Retinal pigment epithelial cell (primary cell): ENCODE results near the gene NUP160.
"Not testable (repeated sequence)": the region's sequence is repeated elsewhere in the genome, so short reads cannot be mapped to it uniquely, and the experiment has no call there.

Source experiments
- DNase-seq: peaks from one replicate; pipeline ENCODE4 v3.0.0-alpha.2; 2010; ENCODE audit warnings: low read depth
- H3K4me3 ChIP-seq: 2 replicates; pipeline ENCODE4 v1.5.1; 2011; ENCODE audit warnings: mild to moderate bottlenecking, low read length, control low read depth, moderate library complexity
- CTCF ChIP-seq: conservative IDR thresholded peaks from 2 replicates; pipeline ENCODE4 v1.5.1; 2011; ENCODE audit warnings: low read depth, low read length, control low read depth, inconsistent platforms

The NUP160 gene

GRCh38 chr11:47886096-47886495 is 37.9 kb upstream of the NUP160 start:
- TF ChIP-seq CTCF = no peak
- no peak for DNase-seq
- no peak overlapping the region for H3K4me3 ChIP-seq

GRCh38 chr11:47882437-47882836 is 34.3 kb upstream of the NUP160 start:
- H3K4me3 ChIP-seq, DNase-seq: not testable (repeated sequence)

GRCh38 chr11:47881145-47881544 is 33.0 kb upstream of the NUP160 start:
- no peak for DNase-seq
- no peak overlapping the region for H3K4me3 ChIP-seq
- TF ChIP-seq CTCF = no peak

- DNase-seq = no peak
- no peak for TF ChIP-seq CTCF
- no peak overlapping the region for H3K4me3 ChIP-seq
Observed at GRCh38 chr11:47879259-47880158, 31.4 kb upstream of the NUP160 start.

- not testable (repeated sequence) for DNase-seq
Observed at GRCh38 chr11:47875858-47876257, 27.7 kb upstream of the NUP160 start.

GRCh38 chr11:47870404-47870803 is 22.3 kb upstream of the NUP160 start:
- no peak for DNase-seq
- no peak for TF ChIP-seq CTCF
- H3K4me3 ChIP-seq = no peak overlapping the region

More at GRCh38 chr11:47875858-47876257, 27.7 kb upstream of the NUP160 start:
- not testable (repeated sequence) for H3K4me3 ChIP-seq

- TF ChIP-seq CTCF = no peak
- DNase-seq = no peak
- no peak overlapping the region for H3K4me3 ChIP-seq
Observed at GRCh38 chr11:47869544-47870393, 21.6 kb upstream of the NUP160 start.

- no peak overlapping the region for H3K4me3 ChIP-seq
- DNase-seq = no peak
- TF ChIP-seq CTCF = no peak
Observed at GRCh38 chr11:47867823-47868222, 19.7 kb upstream of the NUP160 start.

GRCh38 chr11:47866892-47867291 is 18.7 kb upstream of the NUP160 start:
- H3K4me3 ChIP-seq, DNase-seq: not testable (repeated sequence)
